Natural killer cell (primary cell): Measurements from ENCODE around the gene SDF2L1. TPM values are rescaled to one million over a fixed set of nuclear protein-coding genes. Genes with fewer than 3 reads are reported as not detected.

Source experiments
- ATAC-seq, 3 donors: fragments of 150-1000 bp in 2 of 3; fragments of 200-7000 bp in 1 of 3; cut with Tn5 transposase; 1 replicate in 1 of 3; 2 replicates in 2 of 3; pipeline ENCODE4 v1.10.0; 2021; ENCODE audit warnings: mild to moderate bottlenecking in 2 of 3, moderate library complexity in 2 of 3
- DNase-seq, 2 donors: peaks; one replicate each; pipeline versions ENCODE4 v3.0.0 to v3.0.0-alpha.2; 2013 to 2021; ENCODE audit warnings: mixed read lengths in 1 of 2
- H3K27ac ChIP-seq: one replicate; pipeline ENCODE4 v1.5.1; 2013; ENCODE audit warnings: mild to moderate bottlenecking, low read length
- H3K27me3 ChIP-seq: one replicate; pipeline ENCODE4 v1.6.1; 2013; ENCODE audit warnings: low read length; ENCODE audit not compliant: control insufficient read depth, insufficient read depth
- H3K36me3 ChIP-seq: one replicate; pipeline ENCODE4 v1.6.1; 2013; ENCODE audit warnings: low read length; ENCODE audit not compliant: control insufficient read depth, insufficient read depth
- H3K4me1 ChIP-seq: one replicate; pipeline ENCODE4 v1.6.1; 2013; ENCODE audit warnings: low read length; ENCODE audit not compliant: control insufficient read depth, insufficient read depth
- H3K4me3 ChIP-seq: one replicate; pipeline ENCODE4 v1.5.1; 2013; ENCODE audit warnings: low read length
- H3K9me3 ChIP-seq: one replicate; pipeline ENCODE4 v1.6.1; 2013; ENCODE audit warnings: low read length; ENCODE audit not compliant: control insufficient read depth, insufficient read depth
- H3K27ac Mint-ChIP-seq, 2 donors: one replicate each; pipeline ENCODE4 v1.8.0; 2022; ENCODE audit warnings: mild to moderate bottlenecking in 2 of 2, mixed read lengths in 2 of 2, moderate library complexity in 1 of 2
- H3K27me3 Mint-ChIP-seq, 2 donors: one replicate each; pipeline ENCODE4 v1.8.0; 2022; ENCODE audit warnings: low read depth in 2 of 2, mixed read lengths in 2 of 2
- H3K36me3 Mint-ChIP-seq: one replicate; pipeline ENCODE4 v1.8.0; 2022; ENCODE audit warnings: mixed read lengths
- H3K4me1 Mint-ChIP-seq, 2 donors: one replicate each; pipeline ENCODE4 v1.8.0; 2022; ENCODE audit warnings: mixed read lengths in 2 of 2
- H3K4me3 Mint-ChIP-seq: one replicate; pipeline ENCODE4 v1.8.0; 2022; ENCODE audit warnings: mild to moderate bottlenecking, moderate library complexity, mixed read lengths
- H3K9me3 Mint-ChIP-seq, 2 donors: one replicate each; pipeline ENCODE4 v1.8.0; 2022; ENCODE audit warnings: mixed read lengths in 2 of 2
- WGBS: methylation state at CpG from one replicate; pipeline ENCODE4 v1.1.7; 2013; ENCODE audit warnings: missing lambda C conversion rate; ENCODE audit not compliant: insufficient coverage; 5-methylcytosine and 5-hydroxymethylcytosine counted together
- intact Hi-C: fragments of 100-400 bp; cut with micrococcal nuclease; formaldehyde crosslinking; loops from one replicate; pipeline ENCODE4 v1.14.2; 2022
- total RNA-seq, 4 donors: library from RNA; stranded (reverse); fragments of 120-200 nt in 1 of 4; gene quantifications; one replicate each; pipeline versions ENCODE4 v1.2.3 to v1.2.4, GENCODE V29; 2013 to 2022
- TF ChIP-seq, protein P1 (sequence below): fragments of 200-600 bp; IDR thresholded peaks from one replicate; pipeline ENCODE4 v1.8.0; 2022; ENCODE audit warnings: antibody characterized with exemption

The SDF2L1 gene
- total RNA-seq, 3 donors from 2014 or later (not counting 1 experiment from before 2014, with no cell fraction given), result 38.3 to 55.8 (median 40.3) TPM

DNA sequence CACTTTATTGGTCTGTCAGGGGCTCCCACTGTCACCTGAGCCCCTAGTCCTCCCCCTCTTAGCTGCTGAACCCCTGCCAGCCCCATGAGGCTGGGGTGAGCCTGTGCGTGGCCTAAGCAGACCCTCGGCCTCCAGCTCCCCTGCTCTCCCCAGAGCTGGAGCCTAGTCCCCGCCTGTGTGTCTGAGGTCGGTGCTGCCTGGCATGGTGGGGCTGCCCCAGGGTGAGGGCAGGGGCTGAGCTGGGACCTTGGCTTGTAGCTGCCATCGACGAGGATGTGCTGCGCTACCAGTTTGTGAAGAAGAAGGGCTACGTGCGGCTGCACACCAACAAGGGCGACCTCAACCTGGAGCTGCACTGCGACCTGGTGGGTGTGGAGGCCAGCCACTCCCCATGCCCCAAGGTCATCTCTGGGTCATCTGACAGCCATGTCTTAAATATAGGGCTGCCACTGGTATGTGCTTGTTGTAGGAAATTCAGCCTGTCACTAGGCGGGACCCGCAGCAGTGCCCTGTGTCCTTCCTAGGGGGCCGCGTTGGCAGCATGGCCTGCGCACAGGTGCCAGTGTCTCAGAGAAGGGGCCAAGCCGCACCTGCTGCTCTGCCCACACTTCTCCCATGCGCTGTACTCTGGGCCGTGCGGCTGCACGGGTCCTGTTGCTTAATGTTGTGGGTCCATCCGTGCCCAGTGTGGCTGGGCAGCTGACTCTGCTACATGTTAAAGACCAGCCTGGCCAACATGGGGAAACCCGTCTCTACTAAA lies 44.7 kb downstream of the SDF2L1 start:
- Histone ChIP-seq H3K27me3 (no peaks in the 10 kb centered on the region), H3K9me3 (no peaks in the 10 kb centered on the region), H3K4me1 (peaks cover 47% of the 10 kb centered on the region), H3K27ac (no peak overlapping the region), H3K36me3 (peaks cover 50% of the 10 kb centered on the region), H3K4me3 (no peak overlapping the region)
- Mint-ChIP-seq H3K27ac (peak overlapping the region in 1 of 2 donors; percentile 31), H3K4me3 (no peak overlapping the region), H3K9me3 (no peaks in the 10 kb centered on the region), H3K4me1 (peaks cover 16 to 40% of the 10 kb centered on the region in 2 donors), H3K27me3 (no peaks in the 10 kb centered on the region), H3K36me3 (no peaks in the 10 kb centered on the region)
- no peak for ATAC-seq
- TF ChIP-seq, protein P1, sequence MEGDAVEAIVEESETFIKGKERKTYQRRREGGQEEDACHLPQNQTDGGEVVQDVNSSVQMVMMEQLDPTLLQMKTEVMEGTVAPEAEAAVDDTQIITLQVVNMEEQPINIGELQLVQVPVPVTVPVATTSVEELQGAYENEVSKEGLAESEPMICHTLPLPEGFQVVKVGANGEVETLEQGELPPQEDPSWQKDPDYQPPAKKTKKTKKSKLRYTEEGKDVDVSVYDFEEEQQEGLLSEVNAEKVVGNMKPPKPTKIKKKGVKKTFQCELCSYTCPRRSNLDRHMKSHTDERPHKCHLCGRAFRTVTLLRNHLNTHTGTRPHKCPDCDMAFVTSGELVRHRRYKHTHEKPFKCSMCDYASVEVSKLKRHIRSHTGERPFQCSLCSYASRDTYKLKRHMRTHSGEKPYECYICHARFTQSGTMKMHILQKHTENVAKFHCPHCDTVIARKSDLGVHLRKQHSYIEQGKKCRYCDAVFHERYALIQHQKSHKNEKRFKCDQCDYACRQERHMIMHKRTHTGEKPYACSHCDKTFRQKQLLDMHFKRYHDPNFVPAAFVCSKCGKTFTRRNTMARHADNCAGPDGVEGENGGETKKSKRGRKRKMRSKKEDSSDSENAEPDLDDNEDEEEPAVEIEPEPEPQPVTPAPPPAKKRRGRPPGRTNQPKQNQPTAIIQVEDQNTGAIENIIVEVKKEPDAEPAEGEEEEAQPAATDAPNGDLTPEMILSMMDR, result no peak
- intact Hi-C loops, result no loop called here
- 96% methylated on average over 23 of the region's 23 CpGs for WGBS
- DNase-seq, result no peak

DNA sequence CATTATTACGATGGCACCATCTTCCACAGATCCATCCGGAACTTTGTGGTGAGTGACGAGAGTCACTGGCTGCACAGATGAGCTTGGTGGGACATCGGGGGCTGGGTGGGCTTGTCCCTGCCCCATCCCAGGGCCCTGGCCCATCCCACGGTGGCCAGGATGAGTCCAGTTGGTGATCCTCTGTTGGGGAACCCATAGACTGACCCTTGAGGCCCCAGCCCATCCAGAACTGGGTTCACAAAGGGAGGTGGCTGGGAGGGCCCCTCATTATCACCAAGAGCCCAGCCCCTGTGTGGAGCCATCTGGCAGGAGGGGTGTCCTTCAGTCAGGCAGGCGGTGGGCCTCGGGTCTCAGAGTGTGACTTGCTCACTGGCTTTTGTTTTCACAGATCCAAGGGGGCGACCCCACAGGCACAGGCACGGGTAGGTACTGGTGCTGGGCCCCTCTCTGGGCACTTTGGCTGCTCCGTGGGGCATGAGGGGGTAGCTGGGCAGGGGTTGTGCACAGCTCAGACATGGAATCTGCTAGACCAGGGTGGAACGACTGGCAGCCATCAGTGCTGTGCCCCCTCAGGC lies 45.7 kb downstream of the SDF2L1 start:
- Histone ChIP-seq H3K4me3 (no peak overlapping the region), H3K27ac (no peak overlapping the region), H3K9me3 (no peaks in the 10 kb centered on the region), H3K27me3 (no peaks in the 10 kb centered on the region), H3K36me3 (peaks cover 42% of the 10 kb centered on the region), H3K4me1 (peaks cover 37% of the 10 kb centered on the region)
- no peak overlapping the region for H3K4me3 Mint-ChIP-seq
- no peaks in the 10 kb centered on the region for H3K27me3 Mint-ChIP-seq
- no peaks in the 10 kb centered on the region for H3K9me3 Mint-ChIP-seq
- intact Hi-C loops, result no loop called here
- H3K27ac Mint-ChIP-seq, result peak overlapping the region; percentile 94 to 98
- H3K4me1 Mint-ChIP-seq, result peaks cover 12 to 31% of the 10 kb centered on the region in 2 donors
- ATAC-seq (no peak), DNase-seq (no peak)
- no peaks in the 10 kb centered on the region for H3K36me3 Mint-ChIP-seq
- TF ChIP-seq, protein P1, result no peak
- WGBS, result 95% methylated on average over 11 of the region's 11 CpGs

DNA sequence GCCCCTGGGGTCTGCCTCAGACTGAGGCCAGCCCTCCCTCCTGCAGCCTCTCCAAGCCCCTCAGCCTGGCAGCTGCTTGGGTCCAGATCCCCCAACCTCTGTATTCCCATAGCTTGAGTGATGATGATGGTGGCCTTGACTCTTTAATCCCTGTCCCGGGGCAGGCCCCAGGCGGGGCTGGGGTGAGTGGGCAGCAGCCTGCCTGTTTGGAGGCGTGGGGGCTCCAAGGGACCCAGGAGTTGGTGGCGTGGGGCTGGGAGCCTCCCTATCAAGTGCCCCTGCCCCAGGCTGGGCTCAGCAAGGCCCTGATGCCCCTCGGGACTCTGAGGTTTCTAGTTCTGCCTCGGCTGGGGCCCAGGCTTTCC lies 46.2 kb downstream of the SDF2L1 start:
- DNase-seq (no peak), ATAC-seq (no peak)
- Mint-ChIP-seq H3K4me1 (peaks cover 12 to 32% of the 10 kb centered on the region in 2 donors), H3K27ac (peak overlapping the region; percentile 94 to 98), H3K36me3 (no peaks in the 10 kb centered on the region), H3K27me3 (no peaks in the 10 kb centered on the region), H3K9me3 (no peaks in the 10 kb centered on the region), H3K4me3 (no peak overlapping the region)
- H3K27me3 ChIP-seq, result no peaks in the 10 kb centered on the region
- no peaks in the 10 kb centered on the region for H3K9me3 ChIP-seq
- TF ChIP-seq, protein P1, result no peak
- no peak overlapping the region for H3K4me3 ChIP-seq
- intact Hi-C loops, result no loop called here
- peak overlapping the region; percentile 87 for H3K27ac ChIP-seq
- H3K36me3 ChIP-seq, result peaks cover 39% of the 10 kb centered on the region
- peaks cover 35% of the 10 kb centered on the region for H3K4me1 ChIP-seq
- 85% methylated on average over 6 of the region's 6 CpGs for WGBS
